CD4-positive, alpha-beta T cell treated with Interleukin-12 subunit alpha and Interleukin-12 subunit beta, for 1 hour (primary cell): ENCODE measurements around the gene PSEN1.
A peak's percentile ranks its signal among the peaks of the same experiment; 100 is the strongest.
"Not testable (repeated sequence)": the region's sequence is repeated elsewhere in the genome, so short reads cannot be mapped to it uniquely, and the experiment has no call there.

Experiments used
- DNase-seq: peaks from one replicate; pipeline ENCODE4 v3.0.0-alpha.2; 2020

PSEN1 gene

GRCh38 chr14:73167727-73168126 lies 31.4 kb downstream of the PSEN1 start:
- no peak for DNase-seq

DNA sequence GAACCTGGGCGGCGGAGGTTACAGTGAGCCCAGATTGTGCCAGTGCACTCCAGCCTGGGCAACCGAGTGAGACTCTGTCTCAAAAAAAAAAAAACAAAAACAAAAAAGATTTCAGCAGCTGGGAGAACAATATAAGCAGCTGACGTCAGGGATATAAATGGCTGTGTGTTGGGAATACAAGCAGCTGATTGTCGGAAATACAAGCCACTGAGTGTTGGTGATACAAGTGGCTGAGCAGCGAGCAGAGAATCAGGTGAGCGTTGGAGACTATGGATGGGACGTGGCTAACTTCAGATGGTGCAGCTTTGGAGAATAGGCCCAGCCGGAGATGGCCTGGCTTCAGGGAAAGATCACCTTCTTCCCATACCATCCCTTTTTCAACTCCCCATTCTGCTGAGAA lies 32.0 kb downstream of the PSEN1 start:
- no peak for DNase-seq

GRCh38 chr14:73168691-73169090 lies 32.4 kb downstream of the PSEN1 start:
- DNase-seq = no peak

DNA sequence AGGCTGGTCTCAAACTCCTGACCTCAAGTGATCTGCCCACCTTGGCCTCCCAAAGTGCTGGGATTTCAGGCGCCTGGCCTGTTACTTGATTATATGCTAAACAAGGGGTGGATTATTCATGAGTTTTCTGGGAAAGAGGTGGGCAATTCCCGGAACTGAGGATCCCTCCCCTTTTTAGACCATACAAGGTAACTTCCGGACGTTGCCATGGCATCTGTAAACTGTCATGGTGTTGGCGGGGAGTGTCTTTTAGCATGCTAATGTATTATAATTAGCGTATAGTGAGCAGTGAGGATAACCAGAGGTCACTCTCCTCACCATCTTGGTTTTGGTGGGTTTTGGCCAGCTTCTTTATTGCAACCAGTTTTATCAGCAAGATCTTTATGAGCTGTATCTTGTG lies 33.5 kb downstream of the PSEN1 start:
- not testable (repeated sequence) for DNase-seq

DNA sequence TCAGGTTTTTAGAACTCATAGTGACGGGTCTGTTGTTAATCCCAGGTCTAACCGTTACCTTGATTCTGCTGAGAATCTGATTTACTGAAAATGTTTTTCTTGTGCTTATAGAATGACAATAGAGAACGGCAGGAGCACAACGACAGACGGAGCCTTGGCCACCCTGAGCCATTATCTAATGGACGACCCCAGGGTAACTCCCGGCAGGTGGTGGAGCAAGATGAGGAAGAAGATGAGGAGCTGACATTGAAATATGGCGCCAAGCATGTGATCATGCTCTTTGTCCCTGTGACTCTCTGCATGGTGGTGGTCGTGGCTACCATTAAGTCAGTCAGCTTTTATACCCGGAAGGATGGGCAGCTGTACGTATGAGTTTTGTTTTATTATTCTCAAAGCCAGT lies 34.4 kb downstream of the PSEN1 start:
- DNase-seq = no peak

- no peak for DNase-seq
These were observed 36.2 kb downstream of the PSEN1 start for GRCh38 chr14:73172500-73172899.

DNA sequence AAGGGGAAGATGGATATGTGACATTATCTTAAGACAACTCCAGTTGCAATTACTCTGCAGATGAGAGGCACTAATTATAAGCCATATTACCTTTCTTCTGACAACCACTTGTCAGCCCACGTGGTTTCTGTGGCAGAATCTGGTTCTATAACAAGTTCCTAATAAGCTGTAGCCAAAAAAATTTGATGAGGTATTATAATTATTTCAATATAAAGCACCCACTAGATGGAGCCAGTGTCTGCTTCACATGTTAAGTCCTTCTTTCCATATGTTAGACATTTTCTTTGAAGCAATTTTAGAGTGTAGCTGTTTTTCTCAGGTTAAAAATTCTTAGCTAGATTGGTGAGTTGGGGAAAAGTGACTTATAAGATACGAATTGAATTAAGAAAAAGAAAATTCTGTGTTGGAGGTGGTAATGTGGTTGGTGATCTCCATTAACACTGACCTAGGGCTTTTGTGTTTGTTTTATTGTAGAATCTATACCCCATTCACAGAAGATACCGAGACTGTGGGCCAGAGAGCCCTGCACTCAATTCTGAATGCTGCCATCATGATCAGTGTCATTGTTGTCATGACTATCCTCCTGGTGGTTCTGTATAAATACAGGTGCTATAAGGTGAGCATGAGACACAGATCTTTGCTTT lies 36.9 kb downstream of the PSEN1 start:
- peak; percentile 35 for DNase-seq

DNA sequence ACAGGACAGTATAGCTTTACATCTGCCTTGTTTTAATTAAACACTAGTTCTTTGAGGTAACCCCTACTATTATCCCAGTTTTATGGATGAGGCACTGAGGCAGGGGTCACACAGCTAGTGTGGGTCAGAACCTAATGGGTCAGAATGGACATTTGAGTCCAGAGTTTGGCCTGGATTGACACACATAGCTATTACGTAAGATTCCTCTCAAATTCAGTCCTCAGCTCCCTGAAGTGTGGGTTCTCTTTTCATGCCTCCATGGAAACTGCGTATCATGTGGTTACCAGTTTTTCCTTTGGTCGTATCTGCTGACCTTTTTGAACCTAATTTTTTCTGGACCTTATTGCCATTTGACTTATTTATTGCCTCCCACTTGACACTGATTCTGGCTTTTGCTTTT lies 40.4 kb downstream of the PSEN1 start:
- DNase-seq = no peak

GRCh38 chr14:73180385-73180805 lies 44.1 kb downstream of the PSEN1 start:
- DNase-seq = no peak

- not testable (repeated sequence) for DNase-seq
These were observed 44.7 kb downstream of the PSEN1 start for GRCh38 chr14:73180969-73181368.

DNA sequence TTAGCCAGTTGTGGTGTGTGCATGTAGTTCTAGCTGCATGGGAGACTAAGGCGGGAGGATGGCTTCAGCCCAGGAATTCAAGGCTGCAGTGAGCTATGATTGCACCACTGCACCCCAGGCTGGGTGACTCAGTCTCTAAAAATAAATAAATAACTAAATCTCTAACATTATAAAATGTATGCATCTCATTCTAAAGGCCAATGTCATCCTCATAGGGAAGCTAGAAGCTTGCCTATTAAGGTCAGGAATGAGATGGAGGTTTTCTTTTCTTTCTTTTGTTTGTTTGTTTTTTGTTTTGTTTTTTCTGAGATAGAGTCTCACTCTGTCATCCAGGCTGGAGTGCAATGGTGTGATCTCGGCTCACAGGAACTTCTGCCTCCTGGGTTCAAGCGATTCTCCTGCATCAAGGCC lies 52.2 kb downstream of the PSEN1 start:
- no peak for DNase-seq

DNA sequence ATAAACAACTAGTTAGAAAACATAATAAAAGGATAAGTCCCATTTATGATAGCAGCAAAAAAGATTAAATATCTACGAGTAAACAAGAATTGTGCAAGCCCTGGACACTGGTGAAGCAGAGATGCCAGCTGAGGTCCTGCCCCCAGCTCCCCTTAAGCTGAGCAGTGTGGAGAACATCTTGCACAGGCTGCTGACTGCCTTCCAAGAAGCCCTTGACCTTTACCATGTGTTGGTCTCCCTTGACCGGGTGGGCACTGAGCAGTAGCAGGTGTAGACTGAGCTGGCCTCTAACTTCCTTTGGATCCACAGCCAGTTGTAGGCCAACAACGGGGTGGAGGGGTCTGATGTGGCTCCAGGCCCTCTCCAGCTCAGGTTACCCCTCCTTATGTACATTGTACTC lies 53.3 kb downstream of the PSEN1 start:
- DNase-seq = no peak

DNA sequence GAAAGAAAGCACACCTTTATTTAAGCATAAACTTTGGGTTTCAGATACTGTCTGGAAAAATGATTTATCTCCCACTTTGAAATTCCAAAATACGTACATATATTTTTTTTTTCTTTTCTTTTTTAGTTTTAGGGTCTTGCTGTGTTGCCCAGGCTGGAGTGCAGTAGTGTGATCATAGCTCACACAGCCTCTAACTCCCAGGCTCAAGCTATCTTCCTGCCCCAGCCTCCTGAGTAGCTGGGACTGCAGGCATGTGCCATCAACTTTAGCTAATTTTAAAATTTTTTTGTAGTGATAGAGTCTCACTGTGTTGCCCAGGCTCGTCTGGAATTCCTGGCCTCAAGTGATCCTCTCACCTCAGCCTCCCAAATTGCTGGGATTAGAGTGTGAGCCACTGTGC lies 55.1 kb downstream of the PSEN1 start:
- DNase-seq = no peak

GRCh38 chr14:73194306-73194705 lies 58.0 kb downstream of the PSEN1 start:
- DNase-seq = not testable (repeated sequence)

DNA sequence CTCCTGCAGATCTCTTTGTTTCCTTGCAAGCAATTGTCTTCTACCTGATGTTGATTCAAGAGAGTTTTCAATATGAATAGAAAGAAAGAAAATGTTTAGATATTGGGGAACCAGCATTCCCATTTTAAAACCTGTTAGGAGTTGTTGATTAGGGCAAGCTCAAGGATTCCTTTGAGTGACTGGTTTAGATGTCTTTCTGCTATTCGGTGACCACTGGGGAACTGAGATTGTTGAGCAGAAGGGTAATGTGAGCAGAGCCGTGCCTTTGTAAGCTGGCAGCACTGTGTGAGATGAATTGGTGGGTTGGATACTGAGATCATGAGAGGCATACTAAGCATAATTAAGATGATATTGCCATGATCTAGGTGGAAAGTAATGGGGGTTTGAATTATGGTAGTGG lies 61.9 kb downstream of the PSEN1 start:
- DNase-seq = no peak

- no peak for DNase-seq
These were observed 67.2 kb downstream of the PSEN1 start for GRCh38 chr14:73203527-73203926.

DNA sequence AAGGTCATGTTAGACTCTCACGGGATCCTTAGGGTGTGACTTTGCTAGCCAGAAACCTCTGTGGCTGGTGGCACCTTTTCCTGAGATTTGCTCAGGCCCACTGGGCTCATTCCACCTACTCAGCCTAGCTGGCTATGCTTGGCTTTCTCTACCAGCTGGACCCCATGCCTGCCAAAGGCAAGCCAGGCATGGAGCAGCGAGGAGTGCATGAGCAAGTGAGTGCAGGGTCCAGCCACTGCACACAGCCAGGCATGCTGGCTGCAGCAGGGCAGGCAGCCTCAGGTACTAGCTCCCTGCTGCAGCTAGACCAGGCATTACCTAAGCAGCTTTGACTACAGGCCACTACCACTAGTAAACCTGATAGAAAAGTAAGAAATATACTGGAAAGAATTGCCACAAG lies 71.3 kb downstream of the PSEN1 start:
- DNase-seq = no peak

DNA sequence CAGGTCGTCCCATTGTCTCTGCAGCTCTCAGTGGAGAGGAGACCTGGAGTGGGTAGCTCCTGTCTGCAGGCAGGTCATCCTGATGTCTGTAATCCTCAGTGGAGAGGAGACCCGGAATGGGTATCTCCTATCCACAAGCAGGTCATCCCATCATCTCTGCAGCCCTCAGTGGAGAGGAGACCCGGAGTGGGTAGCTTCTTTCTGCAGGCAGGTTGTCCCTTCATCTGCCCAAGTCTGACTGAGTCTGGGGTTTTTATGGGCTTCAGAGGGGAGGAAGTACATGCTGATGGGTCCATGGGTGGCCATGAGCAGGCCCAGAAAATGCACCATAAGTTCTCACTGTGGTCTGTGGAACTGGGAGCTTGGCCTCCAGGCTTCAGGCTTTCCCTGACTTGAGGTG lies 72.1 kb downstream of the PSEN1 start:
- DNase-seq = no peak

DNA sequence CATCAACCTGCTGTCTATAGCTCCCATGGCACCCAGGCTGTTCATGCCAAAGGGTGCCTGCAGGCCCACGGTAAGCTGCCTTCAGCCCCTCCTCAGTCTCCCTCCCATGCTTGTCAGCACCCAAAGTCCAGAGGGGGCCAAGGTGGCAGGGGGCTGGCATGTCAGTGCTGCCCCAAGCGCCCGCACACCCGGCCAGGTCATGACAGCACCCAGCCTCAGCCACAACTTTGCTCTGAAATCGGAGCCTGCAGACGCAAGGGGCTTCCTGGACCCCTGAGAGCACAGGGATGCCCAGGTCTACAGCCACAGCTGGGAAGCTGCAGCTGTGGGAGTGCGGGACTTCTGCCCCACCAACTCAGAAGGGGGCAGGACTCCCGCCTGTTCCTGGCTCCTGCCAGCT lies 72.5 kb downstream of the PSEN1 start:
- DNase-seq = no peak

- DNase-seq = no peak
These were observed 73.6 kb downstream of the PSEN1 start for GRCh38 chr14:73209953-73210352.

GRCh38 chr14:73211251-73212040 lies 75.1 kb downstream of the PSEN1 start:
- no peak for DNase-seq

GRCh38 chr14:73216030-73216429 lies 79.7 kb downstream of the PSEN1 start:
- no peak for DNase-seq

DNA sequence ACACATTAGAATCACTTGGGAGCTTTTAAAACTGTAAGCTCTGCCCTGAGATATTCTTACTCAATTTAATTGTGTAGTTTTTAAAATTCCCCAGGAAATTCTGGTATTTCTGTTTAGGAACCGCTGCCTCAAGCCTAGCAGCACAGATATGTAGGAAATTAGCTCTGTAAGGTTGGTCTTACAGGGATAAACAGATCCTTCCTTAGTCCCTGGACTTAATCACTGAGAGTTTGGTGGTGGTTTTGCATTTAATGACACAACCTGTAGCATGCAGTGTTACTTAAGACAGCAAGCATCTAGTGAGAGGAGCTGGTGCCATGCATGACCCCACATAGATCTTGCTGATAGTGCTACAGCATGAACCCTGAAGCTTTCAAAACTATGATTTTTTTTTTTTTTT lies 81.1 kb downstream of the PSEN1 start:
- DNase-seq = no peak

- no peak for DNase-seq
These were observed 83.8 kb downstream of the PSEN1 start for GRCh38 chr14:73220061-73220460.

- DNase-seq = no peak
These were observed 84.3 kb downstream of the PSEN1 start for GRCh38 chr14:73220634-73221033.
